Measurements from ENCODE around the gene GPS1.

GPS1 gene

DNA sequence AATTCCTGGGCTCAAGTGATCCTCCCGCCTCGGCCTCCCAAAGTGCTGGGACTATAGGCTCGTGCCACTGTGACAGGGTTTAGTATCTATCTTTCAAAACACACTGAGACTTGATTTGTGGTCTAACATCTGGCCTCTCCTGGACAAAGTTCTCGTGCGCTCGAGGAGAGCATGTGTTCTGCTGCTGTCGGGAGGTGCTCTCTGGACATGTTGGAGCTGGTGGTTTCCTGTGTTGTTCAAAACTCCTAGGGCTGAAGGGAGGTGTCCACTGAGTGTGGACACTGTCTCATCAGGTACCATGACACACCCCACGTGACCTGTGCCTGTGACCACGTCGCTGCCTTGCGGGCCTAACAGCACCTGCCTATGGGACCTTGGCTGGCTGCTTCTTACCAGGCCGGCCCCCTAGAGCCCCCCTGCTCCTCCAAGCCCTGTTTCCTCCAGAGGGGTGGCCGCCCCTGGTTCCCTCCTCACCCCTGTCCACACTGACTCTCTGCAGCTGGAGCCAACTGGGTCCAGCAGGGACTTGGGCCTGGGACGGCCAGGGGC lies 5.7 kb upstream of the GPS1 start:
- Histone ChIP-seq H3K36me3 (ENCODE audit: insufficient read depth, low read length) (peaks cover 23% of the 10 kb centered on the region), H3K27me3 (ENCODE audit: insufficient read depth, low read length, poor library complexity) (no peaks in the 10 kb centered on the region), H3K4me3 (ENCODE audit: low read depth in 1 of 2, low read length in 2 of 2) (no peak overlapping the region), H3K79me2 (ENCODE audit: insufficient read depth, low read length) (peaks cover 6% of the 10 kb centered on the region), H3K4me1 (ENCODE audit: insufficient read depth, low read length) (peaks cover 18% of the 10 kb centered on the region), H3K9ac (ENCODE audit: low read depth, low read length) (no peak overlapping the region), H2AFZ (ENCODE audit: low read depth, low read length) (no peak overlapping the region), H3K27ac (ENCODE audit: low read length) (no peak overlapping the region), H4K20me1 (ENCODE audit: insufficient read depth, low read length) (no peaks in the 10 kb centered on the region), H3K9me3 (ENCODE audit: insufficient read depth, low read length, severe bottlenecking) (no peaks in the 10 kb centered on the region), H3K4me2 (ENCODE audit: insufficient read depth, low read length) (no peak overlapping the region)
- TF ChIP-seq, protein P1, sequence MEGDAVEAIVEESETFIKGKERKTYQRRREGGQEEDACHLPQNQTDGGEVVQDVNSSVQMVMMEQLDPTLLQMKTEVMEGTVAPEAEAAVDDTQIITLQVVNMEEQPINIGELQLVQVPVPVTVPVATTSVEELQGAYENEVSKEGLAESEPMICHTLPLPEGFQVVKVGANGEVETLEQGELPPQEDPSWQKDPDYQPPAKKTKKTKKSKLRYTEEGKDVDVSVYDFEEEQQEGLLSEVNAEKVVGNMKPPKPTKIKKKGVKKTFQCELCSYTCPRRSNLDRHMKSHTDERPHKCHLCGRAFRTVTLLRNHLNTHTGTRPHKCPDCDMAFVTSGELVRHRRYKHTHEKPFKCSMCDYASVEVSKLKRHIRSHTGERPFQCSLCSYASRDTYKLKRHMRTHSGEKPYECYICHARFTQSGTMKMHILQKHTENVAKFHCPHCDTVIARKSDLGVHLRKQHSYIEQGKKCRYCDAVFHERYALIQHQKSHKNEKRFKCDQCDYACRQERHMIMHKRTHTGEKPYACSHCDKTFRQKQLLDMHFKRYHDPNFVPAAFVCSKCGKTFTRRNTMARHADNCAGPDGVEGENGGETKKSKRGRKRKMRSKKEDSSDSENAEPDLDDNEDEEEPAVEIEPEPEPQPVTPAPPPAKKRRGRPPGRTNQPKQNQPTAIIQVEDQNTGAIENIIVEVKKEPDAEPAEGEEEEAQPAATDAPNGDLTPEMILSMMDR (IDR thresholded peaks at IDR 0.05; ENCODE audit: borderline replicate concordance, extremely low read depth, low read length, poor library complexity, severe bottlenecking), result no peak
- no peak for TF ChIP-seq EZH2 (IDR thresholded peaks at IDR 0.05; ENCODE audit: borderline replicate concordance, low read depth, low read length, severe bottlenecking)
- ATAC-seq (ENCODE audit: insufficient read depth, low read depth) (no peak), DNase-seq (no peak)

DNA sequence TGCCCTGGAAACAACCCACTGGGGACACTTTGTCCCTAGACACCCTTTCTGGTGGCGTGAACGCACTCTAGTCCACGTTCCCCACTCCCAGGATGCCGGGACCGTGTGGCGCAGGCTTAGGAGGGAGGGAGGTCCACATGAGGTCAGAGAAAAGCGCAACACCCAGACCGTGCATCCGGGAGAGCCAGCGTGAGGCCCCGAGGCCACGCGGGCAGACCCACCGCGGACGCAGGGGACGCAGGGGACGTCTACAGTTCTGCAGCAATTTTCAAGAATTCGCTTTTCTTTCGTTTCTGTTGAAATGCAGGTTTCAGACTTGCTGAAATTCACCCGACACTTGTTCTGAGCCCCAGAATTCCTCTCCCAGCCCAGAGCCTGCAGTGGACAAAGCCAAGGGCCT lies 4.8 kb upstream of the GPS1 start:
- Histone ChIP-seq H2AFZ (ENCODE audit: low read depth, low read length) (no peak overlapping the region), H3K4me1 (ENCODE audit: insufficient read depth, low read length) (peaks cover 19% of the 10 kb centered on the region), H3K4me3 (ENCODE audit: low read depth in 1 of 2, low read length in 2 of 2) (no peak overlapping the region), H3K27ac (ENCODE audit: low read length) (no peak overlapping the region), H3K36me3 (ENCODE audit: insufficient read depth, low read length) (peaks cover 23% of the 10 kb centered on the region), H3K79me2 (ENCODE audit: insufficient read depth, low read length) (peaks cover 10% of the 10 kb centered on the region), H3K4me2 (ENCODE audit: insufficient read depth, low read length) (no peak overlapping the region), H3K9me3 (ENCODE audit: insufficient read depth, low read length, severe bottlenecking) (no peaks in the 10 kb centered on the region), H4K20me1 (ENCODE audit: insufficient read depth, low read length) (no peaks in the 10 kb centered on the region), H3K27me3 (ENCODE audit: insufficient read depth, low read length, poor library complexity) (no peaks in the 10 kb centered on the region), H3K9ac (ENCODE audit: low read depth, low read length) (no peak overlapping the region)
- TF ChIP-seq, protein P1 (IDR thresholded peaks at IDR 0.05; ENCODE audit: borderline replicate concordance, extremely low read depth, low read length, poor library complexity, severe bottlenecking), result no peak
- TF ChIP-seq EZH2 (IDR thresholded peaks at IDR 0.05; ENCODE audit: borderline replicate concordance, low read depth, low read length, severe bottlenecking), result no peak
- ATAC-seq (ENCODE audit: insufficient read depth, low read depth) (no peak), DNase-seq (no peak)

DNA sequence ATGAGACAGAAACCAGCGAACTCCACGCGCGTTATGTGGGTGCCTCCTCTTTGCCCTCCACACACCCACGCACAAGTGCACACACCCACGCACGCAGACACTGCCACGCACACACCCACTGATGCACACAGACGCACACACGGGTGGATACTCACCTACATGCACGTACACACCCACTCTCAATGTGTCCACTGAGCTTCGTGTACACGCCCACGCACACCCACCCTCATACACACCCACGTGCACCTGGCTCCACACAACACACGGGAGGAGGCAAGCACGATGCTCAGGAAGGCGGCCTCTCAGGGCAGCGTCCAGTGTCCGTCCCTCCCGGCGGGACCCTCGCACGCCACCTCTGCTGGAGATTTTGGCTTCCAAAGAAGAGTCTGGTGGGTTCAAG lies 4.3 kb upstream of the GPS1 start:
- DNase-seq (no peak), ATAC-seq (ENCODE audit: insufficient read depth, low read depth) (no peak)
- Histone ChIP-seq H3K27me3 (ENCODE audit: insufficient read depth, low read length, poor library complexity) (no peaks in the 10 kb centered on the region), H3K36me3 (ENCODE audit: insufficient read depth, low read length) (peaks cover 26% of the 10 kb centered on the region), H3K4me2 (ENCODE audit: insufficient read depth, low read length) (no peak overlapping the region), H3K9ac (ENCODE audit: low read depth, low read length) (no peak overlapping the region), H3K4me1 (ENCODE audit: insufficient read depth, low read length) (peaks cover 21% of the 10 kb centered on the region), H4K20me1 (ENCODE audit: insufficient read depth, low read length) (peaks cover 4% of the 10 kb centered on the region), H2AFZ (ENCODE audit: low read depth, low read length) (no peak overlapping the region), H3K4me3 (ENCODE audit: low read depth in 1 of 2, low read length in 2 of 2) (no peak overlapping the region), H3K79me2 (ENCODE audit: insufficient read depth, low read length) (peaks cover 14% of the 10 kb centered on the region), H3K9me3 (ENCODE audit: insufficient read depth, low read length, severe bottlenecking) (no peaks in the 10 kb centered on the region), H3K27ac (ENCODE audit: low read length) (no peak overlapping the region)
- TF ChIP-seq, protein P1 (IDR thresholded peaks at IDR 0.05; ENCODE audit: borderline replicate concordance, extremely low read depth, low read length, poor library complexity, severe bottlenecking), result no peak
- TF ChIP-seq EZH2 (IDR thresholded peaks at IDR 0.05; ENCODE audit: borderline replicate concordance, low read depth, low read length, severe bottlenecking), result no peak
